ENCODE results near the gene EGR2. TPM values are rescaled to one million over a fixed set of nuclear protein-coding genes. Genes with fewer than 3 reads are reported as not detected.

Gene EGR2
- total and polyA plus RNA-seq, 4 donors = 0.82 to 15.5 (median 5.4) TPM

- 22 to 35% methylated on average over 1 of the region's 1 CpG for WGBS, 2 donors
Observed at GRCh38 chr10:62806251-62806650, 9.9 kb downstream of the EGR2 start.

DNA sequence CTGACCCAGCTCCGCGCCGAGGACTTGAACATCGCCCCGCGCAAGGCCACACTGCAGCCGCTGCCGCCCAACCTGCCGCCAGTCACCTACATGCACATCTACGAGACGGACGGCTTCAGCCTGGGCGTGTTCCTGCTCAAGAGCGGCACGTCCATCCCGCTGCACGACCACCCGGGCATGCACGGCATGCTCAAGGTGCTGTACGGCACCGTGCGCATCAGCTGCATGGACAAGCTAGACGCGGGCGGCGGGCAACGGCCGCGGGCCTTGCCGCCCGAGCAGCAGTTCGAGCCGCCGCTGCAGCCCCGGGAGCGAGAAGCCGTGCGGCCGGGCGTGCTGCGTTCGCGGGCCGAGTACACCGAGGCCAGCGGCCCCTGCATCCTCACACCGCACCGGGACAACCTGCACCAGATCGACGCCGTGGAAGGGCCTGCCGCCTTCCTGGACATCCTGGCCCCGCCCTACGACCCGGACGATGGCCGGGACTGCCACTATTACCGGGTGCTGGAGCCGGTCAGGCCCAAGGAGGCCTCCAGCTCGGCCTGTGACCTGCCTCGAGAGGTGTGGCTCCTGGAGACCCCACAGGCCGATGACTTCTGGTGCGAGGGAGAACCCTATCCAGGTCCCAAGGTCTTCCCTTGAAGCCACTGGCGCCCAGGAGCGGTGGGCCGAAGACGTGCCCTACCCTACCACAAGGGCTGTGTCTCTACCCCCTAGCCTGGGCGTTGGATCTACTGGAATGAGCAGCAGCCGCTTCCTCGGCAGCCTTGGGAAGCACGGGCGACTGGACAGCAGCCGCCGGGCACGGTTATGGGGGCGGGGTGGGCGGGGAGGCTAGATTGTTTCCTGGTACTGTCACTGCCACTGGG, 10.7 kb downstream of the EGR2 start:
- TF ChIP-seq, protein P1, sequence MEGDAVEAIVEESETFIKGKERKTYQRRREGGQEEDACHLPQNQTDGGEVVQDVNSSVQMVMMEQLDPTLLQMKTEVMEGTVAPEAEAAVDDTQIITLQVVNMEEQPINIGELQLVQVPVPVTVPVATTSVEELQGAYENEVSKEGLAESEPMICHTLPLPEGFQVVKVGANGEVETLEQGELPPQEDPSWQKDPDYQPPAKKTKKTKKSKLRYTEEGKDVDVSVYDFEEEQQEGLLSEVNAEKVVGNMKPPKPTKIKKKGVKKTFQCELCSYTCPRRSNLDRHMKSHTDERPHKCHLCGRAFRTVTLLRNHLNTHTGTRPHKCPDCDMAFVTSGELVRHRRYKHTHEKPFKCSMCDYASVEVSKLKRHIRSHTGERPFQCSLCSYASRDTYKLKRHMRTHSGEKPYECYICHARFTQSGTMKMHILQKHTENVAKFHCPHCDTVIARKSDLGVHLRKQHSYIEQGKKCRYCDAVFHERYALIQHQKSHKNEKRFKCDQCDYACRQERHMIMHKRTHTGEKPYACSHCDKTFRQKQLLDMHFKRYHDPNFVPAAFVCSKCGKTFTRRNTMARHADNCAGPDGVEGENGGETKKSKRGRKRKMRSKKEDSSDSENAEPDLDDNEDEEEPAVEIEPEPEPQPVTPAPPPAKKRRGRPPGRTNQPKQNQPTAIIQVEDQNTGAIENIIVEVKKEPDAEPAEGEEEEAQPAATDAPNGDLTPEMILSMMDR (IDR thresholded peaks at IDR 0.05; ENCODE audit: control extremely low read depth, extremely low read depth) = no peak
- 5 to 7% methylated on average over 68 to 77 of the region's 77 CpGs for WGBS, 2 donors
- ATAC-seq (ENCODE audit: insufficient read depth, low FRiP score) = peak; percentile 15

More at GRCh38 chr10:62806251-62806650, 9.9 kb downstream of the EGR2 start:
- Histone ChIP-seq H3K27me3 (ENCODE audit: control insufficient read depth in 3 of 3, insufficient read depth in 3 of 3, low read length in 2 of 3) (no peaks in the 10 kb centered on the region), H3K9ac (ENCODE audit: insufficient read depth in 1 of 2, low read length in 2 of 2) (peak overlapping the region in 1 of 2 donors; percentile 60), H3K36me3 (ENCODE audit: control insufficient read depth in 4 of 4, insufficient read depth in 4 of 4, low read length in 4 of 4) (peaks cover 0 to 14% (median 3%) of the 10 kb centered on the region in 4 donors), H3K27ac (ENCODE audit: low read depth in 1 of 2, low read length in 1 of 2) (no peak overlapping the region), H3K4me3 (no peak overlapping the region), H3K9me3 (ENCODE audit: control insufficient read depth in 4 of 4, insufficient read depth in 3 of 4, low read length in 3 of 4) (no peaks in the 10 kb centered on the region), H3K4me1 (ENCODE audit: control insufficient read depth in 5 of 5, insufficient read depth in 5 of 5, low read length in 5 of 5) (peaks cover 3 to 37% (median 11%) of the 10 kb centered on the region in 5 donors)
- ATAC-seq (ENCODE audit: insufficient read depth, low FRiP score) = no peak
- TF ChIP-seq, protein P1 (IDR thresholded peaks at IDR 0.05; ENCODE audit: control extremely low read depth, extremely low read depth) = no peak
- no peak for DNase-seq

DNA sequence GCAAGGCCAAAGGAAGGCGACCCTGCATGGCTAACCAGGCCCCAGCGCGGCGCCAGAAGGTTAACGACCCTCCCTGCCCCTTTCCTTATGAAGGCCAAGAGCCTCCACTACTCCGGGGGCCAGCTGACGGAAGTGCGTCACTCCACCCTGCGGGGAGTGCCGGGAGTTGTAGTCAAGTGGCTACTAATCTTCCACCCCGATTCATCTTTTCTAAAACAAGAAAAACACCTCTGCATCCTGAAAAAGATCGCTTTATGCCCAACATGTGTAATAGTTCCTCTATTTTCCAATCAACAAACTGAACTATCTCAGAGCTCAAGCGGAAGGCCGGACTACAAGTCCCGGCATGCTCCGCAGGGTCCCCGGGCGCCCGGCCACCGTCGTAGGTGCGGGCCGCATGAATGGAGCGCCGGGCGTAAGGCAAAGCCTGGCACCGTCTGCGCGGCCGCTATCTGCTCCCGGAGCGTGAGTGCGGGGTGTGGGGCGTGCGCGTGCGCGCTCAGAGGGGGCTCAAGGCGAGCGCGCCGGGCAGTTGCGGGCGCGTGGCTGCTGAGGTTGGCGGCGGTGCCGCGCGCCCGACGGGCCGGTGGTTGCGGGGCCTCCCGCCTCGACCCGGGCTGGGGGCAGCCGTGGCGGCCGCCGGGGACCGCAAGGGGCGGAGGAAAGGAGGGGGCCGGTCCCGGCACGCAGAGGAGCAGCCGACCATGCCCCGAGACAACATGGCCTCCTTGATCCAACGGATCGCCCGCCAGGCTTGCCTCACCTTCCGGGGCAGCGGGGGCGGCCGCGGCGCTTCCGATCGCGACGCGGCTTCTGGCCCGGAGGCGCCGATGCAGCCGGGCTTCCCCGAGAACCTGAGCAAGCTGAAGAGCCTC, 11.6 kb downstream of the EGR2 start, which contains the start of gene ADO:
Gene ADO, plus strand, starts transcription at position 365 of the 875 bp plus-strand sequence. Its CDS starts 340 bp downstream, at position 705.
- DNase-seq = peak; percentile 86 to 97 (median 96)
- Histone ChIP-seq H3K9me3 (ENCODE audit: control insufficient read depth in 4 of 4, insufficient read depth in 3 of 4, low read length in 3 of 4) (no peaks in the 10 kb centered on the region), H3K36me3 (ENCODE audit: control insufficient read depth in 4 of 4, insufficient read depth in 4 of 4, low read length in 4 of 4) (peaks cover 0 to 14% (median 3%) of the 10 kb centered on the region in 4 donors), H3K4me3 (peak within 1 kb of the TSS; percentile 93), H3K27ac (ENCODE audit: low read depth in 1 of 2, low read length in 1 of 2) (peak within 1 kb of the TSS; percentile 95 to 99), H3K4me1 (ENCODE audit: control insufficient read depth in 5 of 5, insufficient read depth in 5 of 5, low read length in 5 of 5) (peaks cover 3 to 37% (median 11%) of the 10 kb centered on the region in 5 donors), H3K27me3 (ENCODE audit: control insufficient read depth in 3 of 3, insufficient read depth in 3 of 3, low read length in 2 of 3) (no peaks in the 10 kb centered on the region), H3K9ac (ENCODE audit: insufficient read depth in 1 of 2, low read length in 2 of 2) (peak within 1 kb of the TSS; percentile 78 to 98)
- TF ChIP-seq, protein P1 (IDR thresholded peaks at IDR 0.05; ENCODE audit: control extremely low read depth, extremely low read depth) = no peak
- 0 to 1% methylated on average over 69 to 87 of the region's 87 CpGs for WGBS, 2 donors
- peak; percentile 91 for ATAC-seq (ENCODE audit: insufficient read depth, low FRiP score)

More for the DNA sequence above, 10.7 kb downstream of the EGR2 start:
- peak overlapping the region; percentile 27 to 58 for H3K9ac ChIP-seq (ENCODE audit: insufficient read depth in 1 of 2, low read length in 2 of 2)
- no peaks in the 10 kb centered on the region for H3K9me3 ChIP-seq (ENCODE audit: control insufficient read depth in 4 of 4, insufficient read depth in 3 of 4, low read length in 3 of 4)
- peak overlapping the region; percentile 95 to 99 for H3K27ac ChIP-seq (ENCODE audit: low read depth in 1 of 2, low read length in 1 of 2)
- H3K27me3 ChIP-seq (ENCODE audit: control insufficient read depth in 3 of 3, insufficient read depth in 3 of 3, low read length in 2 of 3) = no peaks in the 10 kb centered on the region
- peaks cover 0 to 14% (median 3%) of the 10 kb centered on the region in 4 donors for H3K36me3 ChIP-seq (ENCODE audit: control insufficient read depth in 4 of 4, insufficient read depth in 4 of 4, low read length in 4 of 4)
- H3K4me1 ChIP-seq (ENCODE audit: control insufficient read depth in 5 of 5, insufficient read depth in 5 of 5, low read length in 5 of 5) = peaks cover 3 to 37% (median 11%) of the 10 kb centered on the region in 5 donors
- peak; percentile 25 to 47 (median 29) for DNase-seq
- peak overlapping the region; percentile 93 for H3K4me3 ChIP-seq

Data from lung (tissue), 12 donors.